ENCODE results near the gene ADH6. TPM values are rescaled to one million over a fixed set of nuclear protein-coding genes. Genes with fewer than 3 reads are reported as not detected.

ADH6 gene
- polyA plus RNA-seq, 1 of the 3 experiments (the other 2 are of a cell fraction): not detected

- Histone ChIP-seq H3K9me2 (no peaks in the 10 kb centered on the region), H3K9me3 (no peaks in the 10 kb centered on the region), H3K9ac (no peak overlapping the region), H3K4me1 (ENCODE audit: control insufficient read depth in 1 of 2, insufficient read depth in 2 of 2, low read depth in 1 of 2, low read length in 1 of 2) (no peaks in the 10 kb centered on the region), H3K4me3 (ENCODE audit: low read depth in 2 of 2, low read length in 1 of 2) (no peak overlapping the region), H3K27ac (ENCODE audit: low read depth in 2 of 2, low read length in 1 of 2) (no peak overlapping the region), H3K27me3 (ENCODE audit: insufficient read depth) (no peaks in the 10 kb centered on the region), H3F3A (replicated peaks; ENCODE audit: insufficient read depth) (no peaks in the 10 kb centered on the region), H3K36me3 (replicated peaks in 1 of 2; ENCODE audit: control insufficient read depth in 1 of 2, insufficient read depth in 2 of 2, low read length in 1 of 2) (no peaks in the 10 kb centered on the region), H4K20me1 (ENCODE audit: insufficient read depth) (no peaks in the 10 kb centered on the region), H2AFZ (ENCODE audit: low read depth) (no peak overlapping the region), H3K79me2 (ENCODE audit: insufficient read depth) (no peaks in the 10 kb centered on the region), H3K4me2 (no peak overlapping the region)
- TF ChIP-seq USF2 (IDR thresholded peaks at IDR 0.05; ENCODE audit: borderline replicate concordance, low read depth, low read length) (no peak), NFIC (IDR thresholded peaks at IDR 0.05; ENCODE audit: borderline replicate concordance) (no peak), ZBTB33 (IDR thresholded peaks at IDR 0.05; ENCODE audit: borderline replicate concordance, low read depth) (no peak), FOSL2 (IDR thresholded peaks at IDR 0.05; ENCODE audit: borderline replicate concordance, low read depth) (no peak)
- 64% methylated on average over 2 of the region's 2 CpGs for WGBS (ENCODE audit: low lambda C conversion rate)
- no peak for DNase-seq
- POLR2A ChIA-PET: no interaction called here
- CTCF ChIA-PET: no interaction called here
These were observed 38.5 kb downstream of the ADH6 start for GRCh38 chr4:99180382-99181070.

GRCh38 chr4:99179626-99180025 lies 39.4 kb downstream of the ADH6 start:
- no peaks in the 10 kb centered on the region for H3K36me3 ChIP-seq (replicated peaks in 1 of 2; ENCODE audit: control insufficient read depth in 1 of 2, insufficient read depth in 2 of 2, low read length in 1 of 2)
- H3F3A ChIP-seq (replicated peaks; ENCODE audit: insufficient read depth): no peaks in the 10 kb centered on the region
- H3K4me2 ChIP-seq: no peak overlapping the region
- ChIA-PET POLR2A (no interaction called here), CTCF (no interaction called here)
- H3K9me2 ChIP-seq: no peaks in the 10 kb centered on the region
- 43% methylated on average over 1 of the region's 1 CpG for WGBS (ENCODE audit: low lambda C conversion rate)
- no peaks in the 10 kb centered on the region for H4K20me1 ChIP-seq (ENCODE audit: insufficient read depth)
- no peaks in the 10 kb centered on the region for H3K27me3 ChIP-seq (ENCODE audit: insufficient read depth)
- H3K79me2 ChIP-seq (ENCODE audit: insufficient read depth): no peaks in the 10 kb centered on the region
- no peak overlapping the region for H2AFZ ChIP-seq (ENCODE audit: low read depth)
- H3K9me3 ChIP-seq: no peaks in the 10 kb centered on the region
- TF ChIP-seq RAD21 (IDR thresholded peaks at IDR 0.05; ENCODE audit: low read length): no peak
- no peak for TF ChIP-seq RCOR1 (IDR thresholded peaks at IDR 0.05; ENCODE audit: low read length)
- no peak for TF ChIP-seq YY1 (IDR thresholded peaks at IDR 0.05; ENCODE audit: low read depth)
- no peak for TF ChIP-seq GATA2 (CRISPR knock-in tag; IDR thresholded peaks at IDR 0.05)
- no peak for TF ChIP-seq CHD2 (IDR thresholded peaks at IDR 0.05; ENCODE audit: low read length, partially characterized antibody)
- no peak for TF ChIP-seq EP300 (IDR thresholded peaks at IDR 0.05; ENCODE audit: borderline replicate concordance in 1 of 2, low read depth in 1 of 2, low read length in 1 of 2)
- TF ChIP-seq, protein P1, sequence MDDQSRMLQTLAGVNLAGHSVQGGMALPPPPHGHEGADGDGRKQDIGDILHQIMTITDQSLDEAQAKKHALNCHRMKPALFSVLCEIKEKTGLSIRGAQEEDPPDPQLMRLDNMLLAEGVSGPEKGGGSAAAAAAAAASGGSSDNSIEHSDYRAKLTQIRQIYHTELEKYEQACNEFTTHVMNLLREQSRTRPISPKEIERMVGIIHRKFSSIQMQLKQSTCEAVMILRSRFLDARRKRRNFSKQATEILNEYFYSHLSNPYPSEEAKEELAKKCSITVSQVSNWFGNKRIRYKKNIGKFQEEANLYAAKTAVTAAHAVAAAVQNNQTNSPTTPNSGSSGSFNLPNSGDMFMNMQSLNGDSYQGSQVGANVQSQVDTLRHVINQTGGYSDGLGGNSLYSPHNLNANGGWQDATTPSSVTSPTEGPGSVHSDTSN (IDR thresholded peaks at IDR 0.05): no peak
- TF ChIP-seq JUND (IDR thresholded peaks at IDR 0.05): no peak
- TF ChIP-seq EZH2phosphoT487 (IDR thresholded peaks at IDR 0.05; ENCODE audit: borderline replicate concordance, low read depth): no peak
- no peak overlapping the region for H3K4me3 ChIP-seq (ENCODE audit: low read depth in 2 of 2, low read length in 1 of 2)
- H3K4me1 ChIP-seq (ENCODE audit: control insufficient read depth in 1 of 2, insufficient read depth in 2 of 2, low read depth in 1 of 2, low read length in 1 of 2): no peaks in the 10 kb centered on the region
- DNase-seq: no peak
- H3K27ac ChIP-seq (ENCODE audit: low read depth in 2 of 2, low read length in 1 of 2): no peak overlapping the region
- no peak overlapping the region for H3K9ac ChIP-seq

Measured in SK-N-SH (cell line).